Loucy (cell line): ENCODE results near the gene FYN.

Source experiments
- H2AFZ ChIP-seq: fragments of 200-600 bp; sonication (generic); 2 replicates; pipeline ENCODE4 v1.6.0; 2016; ENCODE audit warnings: antibody characterized with exemption, mild to moderate bottlenecking, low read length, moderate library complexity
- H3F3A ChIP-seq: fragments of 200-600 bp; 2 replicates; pipeline ENCODE4 v1.6.0; 2016; ENCODE audit warnings: antibody characterized with exemption, low read depth, mild to moderate bottlenecking
- H3K27me3 ChIP-seq: fragments of 200-600 bp; sonication (generic); 2 replicates; pipeline ENCODE4 v1.6.1; 2014; ENCODE audit warnings: low read length, mild to moderate bottlenecking; ENCODE audit not compliant: insufficient read depth, poor library complexity, severe bottlenecking
- H3K36me3 ChIP-seq: fragments of 200-600 bp; sonication (generic); 2 replicates; pipeline ENCODE4 v1.6.1; 2016; ENCODE audit warnings: low read length; ENCODE audit not compliant: insufficient read depth
- H3K4me1 ChIP-seq: fragments of 200-600 bp; sonication (generic); 2 replicates; pipeline ENCODE4 v1.5.1; 2014; ENCODE audit warnings: low read length, mild to moderate bottlenecking; ENCODE audit not compliant: insufficient read depth, poor library complexity, severe bottlenecking
- H3K4me2 ChIP-seq: fragments of 200-600 bp; sonication (generic); 2 replicates; pipeline ENCODE4 v1.6.0; 2014; ENCODE audit warnings: antibody characterized with exemption, low read length, low read depth, mild to moderate bottlenecking; ENCODE audit not compliant: poor library complexity, severe bottlenecking
- H3K4me3 ChIP-seq: fragments of 200-600 bp; sonication (generic); 2 replicates; pipeline ENCODE4 v1.5.1; 2014; ENCODE audit warnings: low read length, mild to moderate bottlenecking, mixed read lengths; ENCODE audit not compliant: poor library complexity, severe bottlenecking
- H3K79me2 ChIP-seq: fragments of 200-600 bp; sonication (generic); 2 replicates; pipeline ENCODE4 v1.6.1; 2014; ENCODE audit warnings: low read length; ENCODE audit not compliant: insufficient read depth
- H3K9ac ChIP-seq: fragments of 200-600 bp; sonication (generic); 2 replicates; pipeline ENCODE4 v1.6.0; 2014; ENCODE audit warnings: mild to moderate bottlenecking, low read depth, low read length, moderate library complexity; ENCODE audit not compliant: poor library complexity, severe bottlenecking
- H3K9me2 ChIP-seq: fragments of 200-600 bp; sonication (generic); replicated peaks from 2 replicates; pipeline ENCODE4 v1.6.1; 2016; ENCODE audit warnings: low read depth, low read length, mixed read lengths
- H3K9me3 ChIP-seq: fragments of 200-600 bp; sonication (generic); 2 replicates; pipeline ENCODE4 v1.6.1; 2014; ENCODE audit warnings: mild to moderate bottlenecking, antibody characterized with exemption, low read length, low read depth; ENCODE audit not compliant: insufficient read depth
- H4K20me1 ChIP-seq: fragments of 200-600 bp; sonication (generic); 2 replicates; pipeline ENCODE4 v1.6.0; 2014; ENCODE audit warnings: antibody characterized with exemption, low read length, mild to moderate bottlenecking; ENCODE audit not compliant: insufficient read depth, poor library complexity, severe bottlenecking
- CTCF ChIP-seq: fragments of 200-600 bp; sonication (generic); conservative IDR thresholded peaks from 2 replicates; pipeline ENCODE4 v1.5.1; 2014; ENCODE audit warnings: mild to moderate bottlenecking, antibody characterized with exemption, low read length
- EZH2phosphoT487 ChIP-seq: fragments of 200-600 bp; IDR thresholded peaks from 2 replicates; pipeline ENCODE4 v1.6.1; 2018; ENCODE audit warnings: antibody characterized with exemption, mild to moderate bottlenecking, moderate library complexity, borderline replicate concordance

Gene FYN

GRCh38 chr6:111666847-111667246 is 206.4 kb downstream of the FYN start:
- no peaks in the 10 kb centered on the region for H3K79me2 ChIP-seq
- H3K36me3 ChIP-seq, result peaks cover 56% of the 10 kb centered on the region; the same call in 1 of the 2 replicates
- no peaks in the 10 kb centered on the region for H4K20me1 ChIP-seq
- H3K27me3 ChIP-seq, result no peaks in the 10 kb centered on the region
- H3K9me2 ChIP-seq, result no peaks in the 10 kb centered on the region
- H3K9ac ChIP-seq, result no peak overlapping the region
- H3F3A ChIP-seq, result no peaks in the 10 kb centered on the region
- no peak for TF ChIP-seq CTCF
- TF ChIP-seq EZH2phosphoT487, result no peak
- H3K9me3 ChIP-seq, result no peaks in the 10 kb centered on the region
- no peak overlapping the region for H3K4me3 ChIP-seq
- H3K4me2 ChIP-seq, result no peak overlapping the region
- H2AFZ ChIP-seq, result no peak overlapping the region
- peaks cover 3% of the 10 kb centered on the region for H3K4me1 ChIP-seq

- no peaks in the 10 kb centered on the region for H3F3A ChIP-seq
- H3K9me2 ChIP-seq, result no peaks in the 10 kb centered on the region
- no peaks in the 10 kb centered on the region for H3K27me3 ChIP-seq
- H2AFZ ChIP-seq, result no peak overlapping the region
- peaks cover 38% of the 10 kb centered on the region; the same call in 1 of the 2 replicates for H3K36me3 ChIP-seq
- H3K9ac ChIP-seq, result no peak overlapping the region
- H3K79me2 ChIP-seq, result no peaks in the 10 kb centered on the region
- peaks cover 3% of the 10 kb centered on the region for H3K4me1 ChIP-seq
- no peaks in the 10 kb centered on the region for H4K20me1 ChIP-seq
- no peaks in the 10 kb centered on the region for H3K9me3 ChIP-seq
- no peak overlapping the region for H3K4me2 ChIP-seq
- no peak overlapping the region for H3K4me3 ChIP-seq
- TF ChIP-seq EZH2phosphoT487 (no peak), CTCF (no peak)
Measured at GRCh38 chr6:111664565-111665030, 208.7 kb downstream of the FYN start.

GRCh38 chr6:111663692-111664564 is 209.3 kb downstream of the FYN start:
- H2AFZ ChIP-seq, result no peak overlapping the region
- no peaks in the 10 kb centered on the region for H3K9me3 ChIP-seq
- H3K4me1 ChIP-seq, result peaks cover 3% of the 10 kb centered on the region
- no peaks in the 10 kb centered on the region for H3K27me3 ChIP-seq
- no peaks in the 10 kb centered on the region for H3K9me2 ChIP-seq
- H3K4me3 ChIP-seq, result no peak overlapping the region
- TF ChIP-seq CTCF, result no peak
- TF ChIP-seq EZH2phosphoT487, result no peak
- no peak overlapping the region for H3K4me2 ChIP-seq
- no peak overlapping the region for H3K9ac ChIP-seq
- peaks cover 35% of the 10 kb centered on the region; the same call in 1 of the 2 replicates for H3K36me3 ChIP-seq
- no peaks in the 10 kb centered on the region for H4K20me1 ChIP-seq
- H3F3A ChIP-seq, result no peaks in the 10 kb centered on the region
- no peaks in the 10 kb centered on the region for H3K79me2 ChIP-seq
